LNCaP clone FGC (cell line): Measurements from ENCODE around the gene PPP2R5E.

Experiments used
- DNase-seq: peaks from one replicate; pipeline ENCODE4 v3.0.0-alpha.2; 2011; ENCODE audit warnings: low read depth
- H3K4me3 ChIP-seq: 2 replicates; pipeline ENCODE4 v1.5.1; 2011; ENCODE audit warnings: mild to moderate bottlenecking, low read depth, low read length, control low read depth
- TF ChIP-seq, protein P1 (sequence below): IDR thresholded peaks from 2 replicates; pipeline ENCODE4 v1.5.1; 2012; ENCODE audit warnings: mild to moderate bottlenecking; ENCODE audit not compliant: control insufficient read depth, insufficient read depth; ENCODE audit errors: extremely low read depth

The PPP2R5E gene

DNA sequence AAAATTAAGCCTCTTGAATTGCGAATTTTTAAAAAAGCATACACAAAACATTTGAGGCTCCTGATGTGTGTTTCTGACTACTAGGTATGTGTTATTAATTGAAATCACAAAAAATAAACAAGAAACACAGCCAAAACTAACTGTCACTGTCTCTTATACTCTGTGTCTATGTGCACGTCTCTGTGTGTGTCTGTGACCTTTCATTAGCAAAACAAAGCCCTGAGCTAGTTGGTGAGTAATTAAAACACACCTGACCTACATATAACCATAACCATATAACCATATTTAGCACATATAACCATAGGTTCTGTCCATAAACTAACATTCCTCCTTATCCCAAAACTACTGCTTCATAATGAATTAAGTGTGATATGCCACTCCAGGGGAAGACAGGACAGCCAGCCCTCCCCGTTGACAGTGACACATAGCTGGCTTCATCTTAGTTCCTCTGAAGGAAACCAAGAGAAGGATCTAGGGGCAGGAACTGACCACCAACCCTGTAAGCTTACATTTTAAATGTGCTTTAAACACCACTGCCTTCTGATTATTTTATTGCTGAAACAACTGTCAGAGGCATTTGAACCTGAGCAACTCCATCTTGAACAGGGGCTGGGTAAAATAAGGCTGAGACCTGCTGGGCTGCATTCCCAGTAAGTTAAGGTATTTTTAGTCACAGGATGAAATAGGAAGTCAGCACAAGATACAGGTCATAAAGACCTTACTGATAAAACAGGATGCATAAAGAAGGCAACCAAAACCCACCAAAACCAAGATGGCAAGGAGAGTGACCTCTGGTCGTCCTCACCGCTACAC, 106.7 kb downstream of the PPP2R5E start:
- TF ChIP-seq, protein P1, sequence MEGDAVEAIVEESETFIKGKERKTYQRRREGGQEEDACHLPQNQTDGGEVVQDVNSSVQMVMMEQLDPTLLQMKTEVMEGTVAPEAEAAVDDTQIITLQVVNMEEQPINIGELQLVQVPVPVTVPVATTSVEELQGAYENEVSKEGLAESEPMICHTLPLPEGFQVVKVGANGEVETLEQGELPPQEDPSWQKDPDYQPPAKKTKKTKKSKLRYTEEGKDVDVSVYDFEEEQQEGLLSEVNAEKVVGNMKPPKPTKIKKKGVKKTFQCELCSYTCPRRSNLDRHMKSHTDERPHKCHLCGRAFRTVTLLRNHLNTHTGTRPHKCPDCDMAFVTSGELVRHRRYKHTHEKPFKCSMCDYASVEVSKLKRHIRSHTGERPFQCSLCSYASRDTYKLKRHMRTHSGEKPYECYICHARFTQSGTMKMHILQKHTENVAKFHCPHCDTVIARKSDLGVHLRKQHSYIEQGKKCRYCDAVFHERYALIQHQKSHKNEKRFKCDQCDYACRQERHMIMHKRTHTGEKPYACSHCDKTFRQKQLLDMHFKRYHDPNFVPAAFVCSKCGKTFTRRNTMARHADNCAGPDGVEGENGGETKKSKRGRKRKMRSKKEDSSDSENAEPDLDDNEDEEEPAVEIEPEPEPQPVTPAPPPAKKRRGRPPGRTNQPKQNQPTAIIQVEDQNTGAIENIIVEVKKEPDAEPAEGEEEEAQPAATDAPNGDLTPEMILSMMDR = no peak
- DNase-seq = no peak
- no peak overlapping the region for H3K4me3 ChIP-seq

DNA sequence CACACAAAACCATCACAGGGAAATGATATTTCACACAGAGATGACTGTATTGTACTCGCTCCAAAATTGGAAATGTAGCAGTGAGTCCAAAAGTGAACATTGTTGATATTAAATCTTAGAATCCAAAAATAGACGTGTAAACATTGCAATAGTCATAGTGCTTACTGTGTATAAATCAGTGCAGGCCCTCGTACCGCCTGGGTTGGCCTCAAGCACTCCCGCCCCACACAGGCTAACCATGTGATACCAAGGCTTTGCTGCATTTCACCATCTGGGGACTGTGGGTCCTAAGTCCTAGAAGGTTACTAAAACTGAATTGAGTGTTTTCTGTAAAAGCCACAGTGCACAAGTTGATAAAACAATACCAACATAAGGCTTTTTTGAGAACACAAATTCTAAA, 107.3 kb downstream of the PPP2R5E start:
- DNase-seq = no peak
- H3K4me3 ChIP-seq = no peak overlapping the region
- TF ChIP-seq, protein P1 = no peak

DNA sequence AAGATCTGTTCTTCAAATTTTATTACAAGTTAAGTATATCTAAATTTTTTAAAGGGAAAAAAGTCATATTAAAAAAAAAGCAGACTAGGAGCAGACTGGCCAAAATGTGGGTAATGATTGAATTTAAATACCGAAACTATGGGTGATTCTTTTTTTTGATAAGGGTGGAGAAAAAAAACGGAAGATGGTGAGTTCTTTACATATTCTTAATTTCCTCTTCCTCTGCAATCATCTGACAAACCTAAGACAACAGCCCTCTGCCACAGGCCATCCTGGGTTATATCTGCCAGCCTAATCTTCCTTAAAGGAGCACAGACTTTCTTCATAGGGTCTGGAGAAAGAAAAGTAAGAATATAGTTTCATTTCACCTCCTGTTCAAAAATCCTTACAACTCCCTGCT, 108.0 kb downstream of the PPP2R5E start:
- TF ChIP-seq, protein P1 = no peak
- H3K4me3 ChIP-seq = no peak overlapping the region
- DNase-seq = no peak

DNA sequence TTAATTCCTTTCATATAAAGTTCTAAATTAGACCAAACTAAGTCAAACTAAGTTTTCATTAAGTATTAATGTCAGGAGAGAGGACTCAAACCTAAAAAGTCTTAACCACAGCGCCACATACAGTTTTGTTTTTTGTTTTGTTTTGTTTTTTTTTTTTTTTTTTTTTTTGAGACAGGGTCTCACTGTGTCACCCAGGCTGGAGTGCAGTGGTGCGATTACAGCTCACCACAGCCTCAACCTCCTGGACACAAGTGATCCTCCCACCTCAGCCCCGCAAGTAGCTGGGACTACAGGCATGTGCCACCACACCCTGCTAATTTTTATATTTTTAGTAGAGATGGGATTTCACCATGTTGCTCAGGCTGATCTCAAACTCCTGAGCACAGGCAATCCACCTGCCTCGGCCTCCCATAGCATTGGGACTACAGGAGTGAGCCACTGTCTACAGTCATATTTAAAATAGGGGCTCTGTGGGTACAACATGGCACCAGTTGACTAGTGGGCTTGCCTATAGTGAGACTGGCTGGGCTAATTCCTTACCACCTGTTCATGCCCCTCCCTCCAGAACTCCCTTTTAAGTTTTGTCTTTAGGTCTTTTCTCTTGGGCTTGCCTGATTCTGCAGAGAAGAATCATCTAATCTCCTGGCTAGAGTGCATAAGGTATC, 110.2 kb downstream of the PPP2R5E start:
- DNase-seq = no peak
- H3K4me3 ChIP-seq = no peak overlapping the region
- TF ChIP-seq, protein P1 = no peak

DNA sequence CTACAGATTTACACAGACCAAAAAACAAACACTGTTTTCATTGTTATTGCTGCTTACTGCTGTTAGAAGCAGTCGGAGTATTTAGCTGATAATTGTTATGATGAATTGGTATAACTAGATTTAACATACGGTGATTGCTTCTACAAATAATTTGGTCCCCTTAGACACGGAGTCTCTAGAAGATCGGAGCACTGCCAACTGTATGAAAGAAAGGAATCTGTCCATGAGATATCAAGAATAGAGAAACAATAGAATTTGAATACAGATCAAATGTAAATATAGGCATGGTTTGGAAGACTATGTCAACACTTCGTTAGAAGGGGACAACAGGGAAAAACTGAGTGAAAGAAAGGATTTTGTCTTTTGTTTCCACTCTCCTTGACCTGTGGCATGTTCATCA, 110.9 kb downstream of the PPP2R5E start:
- no peak overlapping the region for H3K4me3 ChIP-seq
- TF ChIP-seq, protein P1 = no peak
- DNase-seq = peak; percentile 45

DNA sequence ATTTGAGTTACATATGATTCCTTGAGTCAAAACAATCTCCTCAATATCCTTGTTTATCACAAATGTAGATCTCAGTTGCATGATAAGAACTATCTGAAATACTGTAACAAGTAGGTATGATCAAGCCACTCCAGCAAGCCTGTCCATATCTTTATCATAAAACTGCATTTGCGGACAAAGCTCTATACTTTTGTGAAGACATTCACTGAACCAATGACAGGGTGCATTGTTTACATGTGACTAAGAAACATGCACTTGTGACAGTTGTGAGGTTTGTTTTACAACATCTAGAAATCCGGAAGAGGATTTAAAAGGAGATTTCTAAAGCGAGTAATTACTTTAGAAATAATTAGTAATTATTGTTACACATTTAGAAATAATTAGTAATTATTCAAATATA, 111.7 kb downstream of the PPP2R5E start:
- no peak for DNase-seq
- TF ChIP-seq, protein P1 = no peak
- H3K4me3 ChIP-seq = no peak overlapping the region

DNA sequence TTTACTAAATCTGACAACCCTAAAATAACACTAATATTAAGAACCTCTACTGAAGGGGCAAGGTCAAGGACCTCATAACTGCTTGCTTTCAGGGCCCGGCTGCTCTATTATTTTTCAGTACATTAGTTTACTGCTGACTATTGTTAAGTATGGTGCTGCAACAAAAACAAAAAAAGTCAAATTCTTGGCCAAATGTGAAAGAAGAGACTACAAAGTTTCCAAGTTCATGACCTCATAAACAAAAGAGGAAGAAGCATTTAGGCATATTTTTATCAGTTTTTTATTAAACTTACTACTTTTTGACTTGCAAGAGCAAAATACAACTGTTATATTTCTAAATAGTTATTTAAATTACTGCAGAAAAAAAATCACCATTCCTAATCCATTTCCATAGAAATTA, 114.7 kb downstream of the PPP2R5E start:
- DNase-seq = no peak
- TF ChIP-seq, protein P1 = no peak
- H3K4me3 ChIP-seq = no peak overlapping the region
